Fibroblast of lung (primary cell): ENCODE measurements around the gene S100A14. TPM values are rescaled to one million over a fixed set of nuclear protein-coding genes. Genes with fewer than 3 reads are reported as not detected.

Source experiments
- DNase-seq, 2 donors: peaks; one replicate each; pipeline versions ENCODE4 v3.0.0 to v3.0.0-alpha.2; 2010; ENCODE audit warnings: low read depth in 2 of 2
- H2AFZ ChIP-seq: 2 replicates; pipeline ENCODE4 v1.5.1; 2012; ENCODE audit warnings: low read length, control low read depth, inconsistent platforms
- H3K27ac ChIP-seq: 2 replicates; pipeline ENCODE4 v1.5.1; 2011; ENCODE audit warnings: low read length, control low read depth; ENCODE audit not compliant: insufficient read depth
- H3K27me3 ChIP-seq: 2 replicates; pipeline ENCODE4 v1.5.1; 2011; ENCODE audit warnings: mild to moderate bottlenecking, low read length; ENCODE audit not compliant: control insufficient read depth, insufficient read depth
- H3K36me3 ChIP-seq: 2 replicates; pipeline ENCODE4 v1.5.1; 2011; ENCODE audit warnings: low read length; ENCODE audit not compliant: control insufficient read depth, insufficient read depth
- H3K4me1 ChIP-seq: 2 replicates; pipeline ENCODE4 v1.5.1; 2011; ENCODE audit warnings: low read length; ENCODE audit not compliant: control insufficient read depth, insufficient read depth; ENCODE audit errors: extremely low read depth
- H3K4me2 ChIP-seq: 2 replicates; pipeline ENCODE4 v1.5.1; 2011; ENCODE audit warnings: low read length, control low read depth; ENCODE audit not compliant: insufficient read depth; ENCODE audit errors: extremely low read depth
- H3K4me3 ChIP-seq, 4 experiments: fragments of 200-600 bp in 1 of 4; sonication (generic) in 1 of 4; replicated peaks in 1 of 4; 2 replicates each; pipeline ENCODE4 v1.5.1; 2011 to 2016; ENCODE audit warnings: low read length in 4 of 4, low read depth in 3 of 4, mild to moderate bottlenecking in 3 of 4, control low read depth in 2 of 4, inconsistent platforms in 1 of 4, mixed read lengths in 1 of 4; ENCODE audit not compliant: insufficient read depth in 1 of 4; ENCODE audit errors: control extremely low read depth in 1 of 4
- H3K79me2 ChIP-seq: 2 replicates; pipeline ENCODE4 v1.5.1; 2012; ENCODE audit warnings: mild to moderate bottlenecking, low read length, inconsistent platforms; ENCODE audit not compliant: control insufficient read depth, insufficient read depth
- H3K9ac ChIP-seq: 2 replicates; pipeline ENCODE4 v1.5.1; 2011; ENCODE audit warnings: mild to moderate bottlenecking, low read length, control low read depth; ENCODE audit not compliant: insufficient read depth
- H3K9me3 ChIP-seq: 2 replicates; pipeline ENCODE4 v1.5.1; 2012; ENCODE audit warnings: low read depth, low read length; ENCODE audit not compliant: control insufficient read depth, insufficient read depth
- H4K20me1 ChIP-seq: 2 replicates; pipeline ENCODE4 v1.5.1; 2011; ENCODE audit warnings: low read length; ENCODE audit not compliant: control insufficient read depth, insufficient read depth; ENCODE audit errors: extremely low read depth
- EZH2 ChIP-seq: IDR thresholded peaks from 2 replicates; pipeline ENCODE4 v1.5.1; 2012; ENCODE audit warnings: low read length, control low read depth, mild to moderate bottlenecking; ENCODE audit errors: missing control alignments
- polyA plus RNA-seq, 2 donors: library from polyadenylated mRNA; depleted of rRNA in 1 of 2; stranded (reverse) in 1 of 2; unstranded in 1 of 2; fragments of >200 nt; gene quantifications; 2 replicates each; pipeline ENCODE4 v1.2.1, GENCODE V29; 2011 to 2012; ENCODE audit warnings: missing spikeins in 1 of 2
- total RNA-seq: library from RNA; depleted of rRNA; stranded (reverse); fragments of >200 nt; gene quantifications from 2 replicates; pipeline ENCODE4 v1.2.1, GENCODE V29; 2014
- TF ChIP-seq, protein P1 (sequence below), 2 donors: IDR thresholded peaks in 1 of 2; conservative IDR thresholded peaks in 1 of 2; 1 replicate in 1 of 2; 2 replicates in 1 of 2; pipeline ENCODE4 v1.5.1; 2011 to 2012; ENCODE audit warnings: low read length in 2 of 2, control low read depth in 1 of 2, inconsistent platforms in 1 of 2, low read depth in 1 of 2, mild to moderate bottlenecking in 1 of 2

The S100A14 gene
- total and polyA plus RNA-seq, 2 donors (not counting 1 experiment from before 2014, with no cell fraction given) = 0.33 to 0.51 TPM

GRCh38 chr1:153567621-153568366 lies 48.3 kb downstream of the S100A14 start:
- Histone ChIP-seq H3K79me2 (no peaks in the 10 kb centered on the region), H3K27me3 (no peaks in the 10 kb centered on the region), H3K9me3 (no peaks in the 10 kb centered on the region), H3K36me3 (no peaks in the 10 kb centered on the region), H3K4me3 (peak overlapping the region in 1 of 4 experiments; percentile 2), H4K20me1 (no peaks in the 10 kb centered on the region), H3K9ac (no peak overlapping the region), H2AFZ (peak overlapping the region; percentile 39), H3K4me1 (peaks cover 35% of the 10 kb centered on the region), H3K4me2 (peak overlapping the region; percentile 75), H3K27ac (peak overlapping the region; percentile 100)
- DNase-seq = peak; percentile 41 to 76
- no peak for TF ChIP-seq EZH2
- TF ChIP-seq, protein P1, sequence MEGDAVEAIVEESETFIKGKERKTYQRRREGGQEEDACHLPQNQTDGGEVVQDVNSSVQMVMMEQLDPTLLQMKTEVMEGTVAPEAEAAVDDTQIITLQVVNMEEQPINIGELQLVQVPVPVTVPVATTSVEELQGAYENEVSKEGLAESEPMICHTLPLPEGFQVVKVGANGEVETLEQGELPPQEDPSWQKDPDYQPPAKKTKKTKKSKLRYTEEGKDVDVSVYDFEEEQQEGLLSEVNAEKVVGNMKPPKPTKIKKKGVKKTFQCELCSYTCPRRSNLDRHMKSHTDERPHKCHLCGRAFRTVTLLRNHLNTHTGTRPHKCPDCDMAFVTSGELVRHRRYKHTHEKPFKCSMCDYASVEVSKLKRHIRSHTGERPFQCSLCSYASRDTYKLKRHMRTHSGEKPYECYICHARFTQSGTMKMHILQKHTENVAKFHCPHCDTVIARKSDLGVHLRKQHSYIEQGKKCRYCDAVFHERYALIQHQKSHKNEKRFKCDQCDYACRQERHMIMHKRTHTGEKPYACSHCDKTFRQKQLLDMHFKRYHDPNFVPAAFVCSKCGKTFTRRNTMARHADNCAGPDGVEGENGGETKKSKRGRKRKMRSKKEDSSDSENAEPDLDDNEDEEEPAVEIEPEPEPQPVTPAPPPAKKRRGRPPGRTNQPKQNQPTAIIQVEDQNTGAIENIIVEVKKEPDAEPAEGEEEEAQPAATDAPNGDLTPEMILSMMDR (conservative IDR thresholded peaks at IDR 0.05 in 1 of 2, IDR thresholded peaks at IDR 0.05 in 1 of 2; ENCODE audit: low read depth in 1 of 2, low read length in 2 of 2) = no peak

DNA sequence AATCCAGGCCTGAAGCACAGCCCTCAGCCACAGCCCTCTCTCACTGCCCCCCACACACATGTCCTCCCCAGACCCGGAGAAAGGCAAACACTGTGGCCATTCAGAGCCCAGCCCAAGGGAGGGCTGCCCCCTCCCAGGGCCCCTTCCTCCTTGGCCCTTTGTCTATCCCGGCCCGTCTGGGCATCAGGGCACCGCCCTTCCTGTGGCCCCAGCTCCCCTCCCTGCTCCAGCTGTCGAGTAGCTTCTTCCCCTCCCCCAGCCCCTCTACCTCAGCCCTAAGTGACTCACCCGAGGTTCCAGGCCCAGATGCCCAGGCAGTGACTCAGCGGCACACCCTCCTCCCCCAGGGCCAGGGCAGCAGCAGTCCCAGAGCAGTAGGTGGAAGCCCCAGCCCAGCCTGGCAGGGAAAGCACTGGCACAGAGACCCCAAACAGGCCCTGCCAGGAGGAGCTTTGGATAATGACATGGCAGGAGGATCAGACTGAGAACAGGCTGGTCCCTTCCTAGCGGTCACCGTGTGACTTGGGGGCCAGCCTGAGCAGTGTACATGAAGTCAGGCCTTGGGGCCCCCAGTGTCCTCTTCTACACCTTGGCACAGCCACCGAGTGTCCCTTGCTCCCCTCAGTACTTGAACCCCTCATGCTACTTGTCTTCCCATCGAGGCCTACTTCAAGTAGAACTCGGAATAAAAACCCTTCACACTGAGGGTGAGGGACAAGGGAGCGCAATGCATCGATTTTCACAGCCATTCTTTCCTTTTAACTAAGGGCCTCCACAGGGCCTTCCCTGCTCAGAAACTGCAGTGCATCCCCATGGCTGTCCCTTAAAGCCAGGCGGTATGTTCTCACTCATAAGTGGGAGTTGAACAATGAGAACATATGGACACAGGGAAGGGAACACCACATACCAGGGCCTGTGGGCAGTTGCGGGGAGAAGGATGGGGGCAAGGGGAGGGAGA lies 49.4 kb downstream of the S100A14 start:
- H3K79me2 ChIP-seq = no peaks in the 10 kb centered on the region
- H3K4me3 ChIP-seq = peak overlapping the region in 1 of 4 experiments; percentile 9
- H3K9me3 ChIP-seq = no peaks in the 10 kb centered on the region
- DNase-seq = peak; percentile 98 to 99
- TF ChIP-seq EZH2 = no peak
- TF ChIP-seq, protein P1 (conservative IDR thresholded peaks at IDR 0.05 in 1 of 2, IDR thresholded peaks at IDR 0.05 in 1 of 2; ENCODE audit: low read depth in 1 of 2, low read length in 2 of 2) = no peak
- H3K27ac ChIP-seq = peak overlapping the region; percentile 100
- H2AFZ ChIP-seq = no peak overlapping the region
- no peaks in the 10 kb centered on the region for H4K20me1 ChIP-seq
- H3K36me3 ChIP-seq = no peaks in the 10 kb centered on the region
- H3K27me3 ChIP-seq = no peaks in the 10 kb centered on the region
- peak overlapping the region; percentile 92 for H3K4me2 ChIP-seq
- H3K9ac ChIP-seq = peak overlapping the region; percentile 76
- H3K4me1 ChIP-seq = peaks cover 33% of the 10 kb centered on the region
